Lower leg skin (tissue), 4 donors: ENCODE data around the gene PLD3. TPM values are rescaled to one million over a fixed set of nuclear protein-coding genes. Genes with fewer than 3 reads are reported as not detected.

Experiments used
- DNase-seq, 2 donors: peaks; one replicate each; pipeline ENCODE4 v3.0.0-alpha.2; 2019; ENCODE audit warnings: low spot score in 2 of 2
- H3K4me3 ChIP-seq: fragments of 200-600 bp; sonication (generic); 2 replicates; pipeline ENCODE4 v1.5.1; 2017; ENCODE audit warnings: mild to moderate bottlenecking, low read depth; ENCODE audit not compliant: poor library complexity, severe bottlenecking
- POLR2A ChIP-seq, 2 donors: fragments of 450-650 bp; IDR thresholded peaks; one replicate each; pipeline ENCODE4 v1.6.1; 2016 to 2017; ENCODE audit warnings: antibody characterized with exemption in 2 of 2, mild to moderate bottlenecking in 1 of 2, moderate library complexity in 1 of 2
- WGBS, 2 donors: methylation state at CpG; one replicate each; pipeline ENCODE4 v1.1.5; 2018; 5-methylcytosine and 5-hydroxymethylcytosine counted together
- intact Hi-C: fragments of 100-400 bp; cut with DNase I; formaldehyde crosslinking; loops from one replicate; pipeline ENCODE4 v1.15.0; 2023; ENCODE audit warnings: low total_unique reads
- total RNA-seq, 4 donors: library from RNA; depleted of rRNA; stranded (reverse); fragments of >200 nt; gene quantifications; one replicate each; pipeline ENCODE4 v1.1.0, GENCODE V29; 2016
- TF ChIP-seq, protein P1 (sequence below), 3 donors: fragments of 450-650 bp; IDR thresholded peaks; one replicate each; pipeline ENCODE4 v1.5.1; 2016; ENCODE audit warnings: antibody characterized with exemption in 3 of 3, mild to moderate bottlenecking in 3 of 3, moderate library complexity in 2 of 3

PLD3 gene
- total RNA-seq, 4 donors from 2014 or later = 188 to 287 (median 256) TPM

DNA sequence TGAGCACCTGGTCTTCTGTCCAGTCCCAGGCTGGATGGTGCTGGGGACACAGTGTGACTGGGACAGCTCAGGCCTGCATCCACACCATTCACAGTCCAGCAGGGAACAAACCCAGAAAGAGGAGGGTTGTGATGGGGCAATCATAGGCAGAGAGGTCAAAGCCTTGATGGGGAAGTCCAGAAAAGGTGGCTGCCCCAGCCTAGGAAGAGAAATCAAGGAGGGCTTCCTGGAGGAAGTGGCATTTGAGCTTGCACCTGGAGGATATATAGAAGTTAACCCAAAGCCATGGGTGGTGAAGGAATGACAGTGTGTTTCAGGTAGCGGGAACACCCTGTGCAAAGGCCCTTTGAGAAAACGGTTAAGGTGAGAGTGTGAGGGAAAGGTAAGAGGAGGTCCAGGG lies 67.3 kb downstream of the PLD3 start:
- WGBS, 2 donors = 94 to 98% methylated on average over 2 of the region's 2 CpGs

DNA sequence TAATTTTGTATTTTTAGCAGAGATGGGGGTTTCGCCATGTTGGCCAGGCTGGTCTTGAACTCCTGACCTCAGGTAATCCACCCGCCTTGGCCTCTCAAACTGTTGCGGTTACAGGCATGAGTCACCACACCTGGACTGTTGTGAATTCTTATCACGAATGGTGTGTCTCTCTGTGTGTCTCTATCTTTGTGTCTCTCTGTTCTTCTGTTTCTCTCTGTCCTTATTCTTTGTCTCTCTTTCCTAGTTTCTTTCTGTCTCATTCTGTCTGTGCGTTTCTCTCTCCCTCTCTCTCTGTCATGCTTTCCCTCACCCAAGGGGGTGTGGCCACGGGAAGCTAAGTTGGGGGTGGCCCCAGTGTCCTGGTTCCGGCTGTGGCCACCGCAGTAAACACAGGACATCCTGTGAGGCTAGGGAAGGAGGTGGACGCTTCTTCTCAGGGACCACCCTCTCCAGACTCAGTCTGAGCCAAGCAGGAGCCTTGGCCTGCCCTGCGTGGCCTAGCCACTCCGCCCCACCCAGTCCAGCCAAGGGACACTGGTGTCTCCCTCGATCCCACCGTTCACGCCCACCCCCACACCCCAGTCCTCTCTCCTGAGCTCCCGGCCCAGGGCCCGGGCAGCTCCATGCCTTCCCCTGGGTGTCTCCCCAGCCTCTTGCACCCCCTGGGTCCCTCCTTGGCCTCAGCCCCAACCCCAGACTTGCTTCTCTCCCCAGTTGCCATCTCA lies 68.6 kb downstream of the PLD3 start:
- intact Hi-C loops = no loop called here
- no peak overlapping the region for H3K4me3 ChIP-seq
- peak in 1 of 2 donors; percentile 93 for DNase-seq
- WGBS, 2 donors = 41 to 50% methylated on average over 12 to 16 of the region's 16 CpGs
- no peak for TF ChIP-seq POLR2A (IDR thresholded peaks at IDR 0.05)
- TF ChIP-seq, protein P1, sequence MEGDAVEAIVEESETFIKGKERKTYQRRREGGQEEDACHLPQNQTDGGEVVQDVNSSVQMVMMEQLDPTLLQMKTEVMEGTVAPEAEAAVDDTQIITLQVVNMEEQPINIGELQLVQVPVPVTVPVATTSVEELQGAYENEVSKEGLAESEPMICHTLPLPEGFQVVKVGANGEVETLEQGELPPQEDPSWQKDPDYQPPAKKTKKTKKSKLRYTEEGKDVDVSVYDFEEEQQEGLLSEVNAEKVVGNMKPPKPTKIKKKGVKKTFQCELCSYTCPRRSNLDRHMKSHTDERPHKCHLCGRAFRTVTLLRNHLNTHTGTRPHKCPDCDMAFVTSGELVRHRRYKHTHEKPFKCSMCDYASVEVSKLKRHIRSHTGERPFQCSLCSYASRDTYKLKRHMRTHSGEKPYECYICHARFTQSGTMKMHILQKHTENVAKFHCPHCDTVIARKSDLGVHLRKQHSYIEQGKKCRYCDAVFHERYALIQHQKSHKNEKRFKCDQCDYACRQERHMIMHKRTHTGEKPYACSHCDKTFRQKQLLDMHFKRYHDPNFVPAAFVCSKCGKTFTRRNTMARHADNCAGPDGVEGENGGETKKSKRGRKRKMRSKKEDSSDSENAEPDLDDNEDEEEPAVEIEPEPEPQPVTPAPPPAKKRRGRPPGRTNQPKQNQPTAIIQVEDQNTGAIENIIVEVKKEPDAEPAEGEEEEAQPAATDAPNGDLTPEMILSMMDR (IDR thresholded peaks at IDR 0.05) = no peak

More for the DNA sequence above, 67.3 kb downstream of the PLD3 start:
- no peak overlapping the region for H3K4me3 ChIP-seq
- no peak for TF ChIP-seq POLR2A (IDR thresholded peaks at IDR 0.05)
- TF ChIP-seq, protein P1 (IDR thresholded peaks at IDR 0.05) = no peak
- DNase-seq = no peak
- intact Hi-C loops = no loop called here

DNA sequence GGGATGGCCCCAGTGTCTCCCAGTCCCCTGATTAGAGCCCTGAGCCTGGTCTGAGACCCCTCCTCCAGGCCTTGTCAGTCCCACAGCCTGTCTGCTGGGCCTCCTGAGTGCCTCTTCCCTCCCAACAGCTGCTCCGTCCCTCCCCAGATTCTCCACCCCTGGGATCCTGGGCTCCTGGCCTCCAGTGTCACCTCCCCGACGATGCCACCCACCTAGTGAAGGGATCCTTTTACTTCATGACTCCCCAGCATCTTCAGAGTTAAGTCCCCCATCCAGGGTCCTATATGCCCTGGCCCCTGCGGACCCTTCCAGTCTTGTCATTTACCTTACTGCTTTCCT lies 69.1 kb downstream of the PLD3 start:
- H3K4me3 ChIP-seq = no peak overlapping the region
- 78 to 82% methylated on average over 4 of the region's 4 CpGs for WGBS, 2 donors
- DNase-seq = no peak
- TF ChIP-seq POLR2A (IDR thresholded peaks at IDR 0.05) = no peak
- TF ChIP-seq, protein P1 (IDR thresholded peaks at IDR 0.05) = no peak
- intact Hi-C loops = no loop called here

DNA sequence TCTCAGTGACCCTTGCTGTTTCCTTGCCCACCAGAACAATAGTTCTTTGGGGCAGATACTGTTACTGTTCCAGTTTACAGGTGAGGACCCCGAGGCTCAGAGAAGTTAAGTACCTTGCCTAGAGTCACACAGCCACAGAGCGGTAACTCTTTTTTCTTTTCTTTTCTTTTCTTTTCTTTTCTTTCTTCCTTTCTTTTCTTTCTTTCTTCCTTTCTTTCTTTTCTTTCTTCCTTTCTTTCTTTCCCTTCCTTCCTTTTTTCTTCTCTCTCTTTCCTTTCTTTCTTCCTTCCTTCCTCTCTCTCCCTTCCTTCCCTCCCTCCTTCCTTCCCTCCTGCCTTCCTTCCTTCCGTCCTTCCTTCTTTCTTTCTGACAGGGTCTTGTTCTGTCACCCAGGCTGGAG lies 69.5 kb downstream of the PLD3 start:
- intact Hi-C loops = no loop called here
- no peak for DNase-seq
- WGBS, 2 donors = 87 to 88% methylated on average over 3 of the region's 3 CpGs

DNA sequence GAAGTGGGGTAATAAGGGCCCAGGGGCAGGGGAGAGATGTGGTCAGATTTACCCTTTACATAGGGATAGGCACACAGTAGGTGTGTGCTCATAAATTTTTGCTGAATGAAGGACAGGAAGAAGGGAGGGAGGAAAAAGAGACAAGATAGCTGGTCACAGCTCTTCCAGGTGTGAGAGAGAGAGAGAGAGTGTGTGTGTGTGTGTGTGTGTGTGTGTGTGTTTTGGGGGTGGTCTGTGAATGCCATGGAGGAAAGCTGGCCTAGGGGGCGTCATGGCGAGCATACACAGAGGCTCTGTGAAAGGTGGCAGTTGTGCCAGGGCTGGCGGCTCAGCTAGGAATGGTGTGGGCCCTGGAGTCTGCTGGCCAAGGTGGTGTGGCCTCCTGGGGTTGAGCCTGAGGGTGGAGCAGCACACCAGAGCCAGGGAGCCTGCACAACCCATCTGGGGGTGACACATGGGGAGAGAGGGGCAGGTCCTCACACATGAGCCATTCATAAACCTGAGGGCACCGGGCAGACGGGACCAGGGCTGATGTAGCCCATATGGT lies 70.6 kb downstream of the PLD3 start:
- intact Hi-C loops = no loop called here
- no peak for DNase-seq
- no peak overlapping the region for H3K4me3 ChIP-seq
- TF ChIP-seq, protein P1 (IDR thresholded peaks at IDR 0.05) = no peak
- TF ChIP-seq POLR2A (IDR thresholded peaks at IDR 0.05) = no peak
- WGBS, 2 donors = 73 to 86% methylated on average over 5 of the region's 5 CpGs

More for the DNA sequence above, 69.5 kb downstream of the PLD3 start:
- no peak overlapping the region for H3K4me3 ChIP-seq
- no peak for TF ChIP-seq POLR2A (IDR thresholded peaks at IDR 0.05)
- TF ChIP-seq, protein P1 (IDR thresholded peaks at IDR 0.05) = no peak
